ENCODE data around the gene TPCN2.
"Not testable (repeated sequence)": the region's sequence is repeated elsewhere in the genome, so short reads cannot be mapped to it uniquely, and the experiment has no call there.

Gene TPCN2

GRCh38 chr11:69076129-69076791 is 27.5 kb downstream of the TPCN2 start:
- H3K27ac ChIP-seq (ENCODE audit: insufficient read depth, low read length, poor library complexity, severe bottlenecking), result no peak overlapping the region
- peaks cover 6% of the 10 kb centered on the region for H3K36me3 ChIP-seq (ENCODE audit: control insufficient read depth, insufficient read depth, low read length)
- no peaks in the 10 kb centered on the region for H3K27me3 ChIP-seq (replicated peaks; ENCODE audit: control insufficient read depth, insufficient read depth, low read length, poor library complexity, severe bottlenecking)
- DNase-seq, result no peak
- no peaks in the 10 kb centered on the region for H3K9me3 ChIP-seq (ENCODE audit: control insufficient read depth, low read length)
- H3K4me3 ChIP-seq (ENCODE audit: insufficient read depth, low read depth, low read length, poor library complexity, severe bottlenecking), result no peak overlapping the region
- H3K4me1 ChIP-seq (ENCODE audit: control insufficient read depth, insufficient read depth, low read length, poor library complexity, severe bottlenecking), result peaks cover 18% of the 10 kb centered on the region

- DNase-seq; H3K4me3 ChIP-seq (ENCODE audit: insufficient read depth, low read depth, low read length, poor library complexity, severe bottlenecking); H3K36me3 ChIP-seq (ENCODE audit: control insufficient read depth, insufficient read depth, low read length); H3K27me3 ChIP-seq (replicated peaks; ENCODE audit: control insufficient read depth, insufficient read depth, low read length, poor library complexity, severe bottlenecking); H3K27ac ChIP-seq (ENCODE audit: insufficient read depth, low read length, poor library complexity, severe bottlenecking); H3K9me3 ChIP-seq (ENCODE audit: control insufficient read depth, low read length): not testable (repeated sequence)
- H3K4me1 ChIP-seq (ENCODE audit: control insufficient read depth, insufficient read depth, low read length, poor library complexity, severe bottlenecking), result peaks cover 18% of the 10 kb centered on the region
These were observed 28.2 kb downstream of the TPCN2 start for GRCh38 chr11:69076977-69077376.

- DNase-seq, result no peak
- H3K4me3 ChIP-seq (ENCODE audit: insufficient read depth, low read depth, low read length, poor library complexity, severe bottlenecking), result no peak overlapping the region
- H3K27ac ChIP-seq (ENCODE audit: insufficient read depth, low read length, poor library complexity, severe bottlenecking), result no peak overlapping the region
- H3K36me3 ChIP-seq (ENCODE audit: control insufficient read depth, insufficient read depth, low read length), result no peaks in the 10 kb centered on the region
- H3K9me3 ChIP-seq (ENCODE audit: control insufficient read depth, low read length), result no peaks in the 10 kb centered on the region
- H3K4me1 ChIP-seq (ENCODE audit: control insufficient read depth, insufficient read depth, low read length, poor library complexity, severe bottlenecking), result peaks cover 18% of the 10 kb centered on the region
- no peaks in the 10 kb centered on the region for H3K27me3 ChIP-seq (replicated peaks; ENCODE audit: control insufficient read depth, insufficient read depth, low read length, poor library complexity, severe bottlenecking)
These were observed 29.8 kb downstream of the TPCN2 start for GRCh38 chr11:69078508-69078907.

- Histone ChIP-seq H3K9me3 (ENCODE audit: control insufficient read depth, low read length) (no peaks in the 10 kb centered on the region), H3K36me3 (ENCODE audit: control insufficient read depth, insufficient read depth, low read length) (no peaks in the 10 kb centered on the region), H3K27ac (ENCODE audit: insufficient read depth, low read length, poor library complexity, severe bottlenecking) (no peak overlapping the region), H3K4me1 (ENCODE audit: control insufficient read depth, insufficient read depth, low read length, poor library complexity, severe bottlenecking) (peaks cover 18% of the 10 kb centered on the region), H3K4me3 (ENCODE audit: insufficient read depth, low read depth, low read length, poor library complexity, severe bottlenecking) (no peak overlapping the region), H3K27me3 (replicated peaks; ENCODE audit: control insufficient read depth, insufficient read depth, low read length, poor library complexity, severe bottlenecking) (no peaks in the 10 kb centered on the region)
- DNase-seq, result no peak
These were observed 30.3 kb downstream of the TPCN2 start for GRCh38 chr11:69078930-69079605.

GRCh38 chr11:69079661-69080256 is 31.0 kb downstream of the TPCN2 start:
- Histone ChIP-seq H3K9me3 (ENCODE audit: control insufficient read depth, low read length) (no peaks in the 10 kb centered on the region), H3K27me3 (replicated peaks; ENCODE audit: control insufficient read depth, insufficient read depth, low read length, poor library complexity, severe bottlenecking) (no peaks in the 10 kb centered on the region), H3K4me1 (ENCODE audit: control insufficient read depth, insufficient read depth, low read length, poor library complexity, severe bottlenecking) (peaks cover 18% of the 10 kb centered on the region), H3K36me3 (ENCODE audit: control insufficient read depth, insufficient read depth, low read length) (no peaks in the 10 kb centered on the region), H3K27ac (ENCODE audit: insufficient read depth, low read length, poor library complexity, severe bottlenecking) (peak overlapping the region; percentile 42), H3K4me3 (ENCODE audit: insufficient read depth, low read depth, low read length, poor library complexity, severe bottlenecking) (no peak overlapping the region)
- no peak for DNase-seq

GRCh38 chr11:69080257-69080995 is 31.7 kb downstream of the TPCN2 start:
- Histone ChIP-seq H3K4me3 (ENCODE audit: insufficient read depth, low read depth, low read length, poor library complexity, severe bottlenecking) (no peak overlapping the region), H3K4me1 (ENCODE audit: control insufficient read depth, insufficient read depth, low read length, poor library complexity, severe bottlenecking) (peaks cover 18% of the 10 kb centered on the region), H3K27ac (ENCODE audit: insufficient read depth, low read length, poor library complexity, severe bottlenecking) (peak overlapping the region; percentile 42), H3K36me3 (ENCODE audit: control insufficient read depth, insufficient read depth, low read length) (no peaks in the 10 kb centered on the region), H3K9me3 (ENCODE audit: control insufficient read depth, low read length) (no peaks in the 10 kb centered on the region), H3K27me3 (replicated peaks; ENCODE audit: control insufficient read depth, insufficient read depth, low read length, poor library complexity, severe bottlenecking) (no peaks in the 10 kb centered on the region)
- no peak for DNase-seq

GRCh38 chr11:69081180-69081579 is 32.4 kb downstream of the TPCN2 start:
- Histone ChIP-seq H3K4me1 (ENCODE audit: control insufficient read depth, insufficient read depth, low read length, poor library complexity, severe bottlenecking) (peaks cover 18% of the 10 kb centered on the region), H3K36me3 (ENCODE audit: control insufficient read depth, insufficient read depth, low read length) (no peaks in the 10 kb centered on the region), H3K4me3 (ENCODE audit: insufficient read depth, low read depth, low read length, poor library complexity, severe bottlenecking) (no peak overlapping the region), H3K27ac (ENCODE audit: insufficient read depth, low read length, poor library complexity, severe bottlenecking) (no peak overlapping the region), H3K27me3 (replicated peaks; ENCODE audit: control insufficient read depth, insufficient read depth, low read length, poor library complexity, severe bottlenecking) (no peaks in the 10 kb centered on the region), H3K9me3 (ENCODE audit: control insufficient read depth, low read length) (no peaks in the 10 kb centered on the region)
- no peak for DNase-seq

GRCh38 chr11:69083531-69084247 is 35.0 kb downstream of the TPCN2 start:
- H3K9me3 ChIP-seq (ENCODE audit: control insufficient read depth, low read length), result no peaks in the 10 kb centered on the region
- peaks cover 4% of the 10 kb centered on the region for H3K36me3 ChIP-seq (ENCODE audit: control insufficient read depth, insufficient read depth, low read length)
- no peak for DNase-seq
- H3K27me3 ChIP-seq (replicated peaks; ENCODE audit: control insufficient read depth, insufficient read depth, low read length, poor library complexity, severe bottlenecking), result no peaks in the 10 kb centered on the region
- H3K27ac ChIP-seq (ENCODE audit: insufficient read depth, low read length, poor library complexity, severe bottlenecking), result no peak overlapping the region
- H3K4me3 ChIP-seq (ENCODE audit: insufficient read depth, low read depth, low read length, poor library complexity, severe bottlenecking), result no peak overlapping the region
- peaks cover 18% of the 10 kb centered on the region for H3K4me1 ChIP-seq (ENCODE audit: control insufficient read depth, insufficient read depth, low read length, poor library complexity, severe bottlenecking)

- Histone ChIP-seq H3K9me3 (ENCODE audit: control insufficient read depth, low read length) (no peaks in the 10 kb centered on the region), H3K36me3 (ENCODE audit: control insufficient read depth, insufficient read depth, low read length) (peaks cover 4% of the 10 kb centered on the region), H3K27me3 (replicated peaks; ENCODE audit: control insufficient read depth, insufficient read depth, low read length, poor library complexity, severe bottlenecking) (no peaks in the 10 kb centered on the region), H3K27ac (ENCODE audit: insufficient read depth, low read length, poor library complexity, severe bottlenecking) (no peak overlapping the region), H3K4me3 (ENCODE audit: insufficient read depth, low read depth, low read length, poor library complexity, severe bottlenecking) (no peak overlapping the region), H3K4me1 (ENCODE audit: control insufficient read depth, insufficient read depth, low read length, poor library complexity, severe bottlenecking) (peaks cover 17% of the 10 kb centered on the region)
- no peak for DNase-seq
These were observed 35.6 kb downstream of the TPCN2 start for GRCh38 chr11:69084371-69084770.

Measured in effector memory CD4-positive, alpha-beta T cell (primary cell).